Measurements from ENCODE around the gene TSC22D2.
"Not testable (repeated sequence)": the region's sequence is repeated elsewhere in the genome, so short reads cannot be mapped to it uniquely, and the experiment has no call there.

Gene TSC22D2

DNA sequence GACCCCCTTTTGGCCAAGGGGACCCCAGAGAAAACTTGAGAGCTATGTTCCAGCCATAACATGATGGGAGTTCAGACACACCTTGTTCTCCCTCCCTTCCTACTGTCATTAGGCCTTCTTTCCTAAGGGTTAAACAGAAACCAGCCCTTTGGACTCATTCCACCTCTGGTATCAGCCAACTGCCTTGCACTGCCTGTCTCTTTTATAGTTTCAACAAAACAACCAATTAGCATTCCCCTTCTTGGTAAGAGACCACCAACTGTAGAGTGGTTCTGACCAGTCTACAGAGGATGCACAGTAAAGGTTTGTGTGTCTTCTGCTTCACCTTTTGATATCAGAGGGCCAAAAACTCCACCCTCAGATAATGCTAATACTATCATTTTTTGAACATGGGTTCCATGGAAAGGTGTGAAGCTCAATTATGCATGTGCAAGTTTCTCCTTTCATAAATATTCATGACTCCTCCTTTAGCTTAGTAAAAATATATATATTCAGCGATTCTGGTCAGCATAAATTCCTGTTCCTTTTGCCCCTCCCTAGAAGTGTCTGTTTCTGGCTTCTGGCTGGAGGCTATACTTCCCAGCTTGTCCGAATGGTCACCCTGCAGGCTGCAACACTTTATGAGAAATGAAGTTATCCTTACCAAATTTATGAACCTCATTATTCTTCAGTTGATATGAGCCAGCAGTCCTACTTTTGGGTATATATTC lies 82.3 kb downstream of the TSC22D2 start:
- DNase-seq, result no peak

DNA sequence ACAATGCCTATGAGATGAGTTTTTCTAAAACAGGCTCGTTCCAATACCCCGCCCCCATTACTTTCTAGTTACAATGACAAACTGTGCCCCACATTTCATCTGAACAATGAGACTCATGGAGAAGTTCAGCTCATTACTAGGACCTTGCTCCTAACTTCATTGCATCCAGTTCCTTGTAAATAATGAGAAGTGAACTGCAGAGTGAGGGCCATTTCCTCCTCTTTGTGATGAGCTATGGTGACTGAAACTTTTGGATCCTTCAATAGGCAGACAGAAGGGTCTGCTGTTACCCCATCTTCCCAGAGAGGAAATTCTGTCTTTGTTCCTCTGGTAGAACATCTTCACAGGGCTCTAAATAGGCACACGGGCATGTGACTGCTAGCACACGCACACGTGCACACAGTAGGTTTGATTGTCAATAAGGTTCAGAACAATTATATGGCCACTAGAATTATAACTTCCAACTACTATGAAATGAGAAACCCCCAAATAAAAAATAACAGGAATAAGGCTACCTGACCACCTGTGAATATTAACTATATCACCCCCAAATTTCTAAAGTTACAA lies 86.4 kb downstream of the TSC22D2 start:
- no peak for DNase-seq

DNA sequence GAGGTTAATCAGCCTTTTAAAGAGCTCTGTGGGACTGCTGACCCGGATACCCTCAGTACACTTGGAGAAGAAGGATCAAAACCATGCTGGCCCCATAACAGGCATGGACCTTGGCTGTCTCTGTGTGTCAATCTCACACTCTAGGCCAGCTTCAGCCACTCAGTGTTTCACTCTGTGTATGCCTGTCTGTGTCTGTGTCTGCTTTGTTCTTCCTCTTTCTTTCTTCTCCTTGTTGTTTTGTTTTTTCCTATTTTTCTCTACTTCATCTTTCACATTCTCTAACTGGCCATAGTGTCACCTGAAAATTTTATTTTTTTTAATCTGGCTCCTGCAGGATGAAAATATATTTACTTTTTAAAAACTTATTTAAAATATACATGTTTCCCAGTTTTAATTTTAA lies 87.1 kb downstream of the TSC22D2 start:
- no peak for DNase-seq

DNA sequence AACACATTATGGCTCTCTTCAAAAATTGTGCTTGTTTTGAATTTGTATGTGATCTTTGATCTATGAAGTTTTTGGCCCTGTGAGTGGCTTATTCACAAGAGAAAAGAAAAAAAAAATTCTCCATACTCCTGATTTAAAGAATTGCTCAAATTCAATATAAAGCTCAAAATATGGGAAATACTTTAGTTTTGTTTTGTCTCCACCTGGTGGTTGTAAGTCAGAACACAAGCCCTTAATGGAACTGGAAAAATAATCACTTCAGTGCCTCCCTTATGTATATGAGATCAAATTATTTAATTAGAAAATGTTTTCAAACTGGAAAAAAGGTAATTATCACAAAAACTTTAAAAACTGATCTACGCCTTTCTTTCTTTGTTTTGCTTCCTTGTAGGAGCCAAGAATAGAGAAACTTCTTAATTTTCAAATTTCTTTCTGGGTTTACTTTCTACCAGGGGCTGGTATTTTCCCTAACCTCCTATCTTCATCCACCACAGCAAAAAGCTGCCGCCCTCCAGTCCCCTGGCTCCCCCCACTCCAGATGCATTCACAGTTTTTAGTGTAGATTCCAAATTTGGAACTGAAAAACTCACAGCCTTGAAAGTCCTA lies 87.6 kb downstream of the TSC22D2 start:
- DNase-seq, result no peak

DNA sequence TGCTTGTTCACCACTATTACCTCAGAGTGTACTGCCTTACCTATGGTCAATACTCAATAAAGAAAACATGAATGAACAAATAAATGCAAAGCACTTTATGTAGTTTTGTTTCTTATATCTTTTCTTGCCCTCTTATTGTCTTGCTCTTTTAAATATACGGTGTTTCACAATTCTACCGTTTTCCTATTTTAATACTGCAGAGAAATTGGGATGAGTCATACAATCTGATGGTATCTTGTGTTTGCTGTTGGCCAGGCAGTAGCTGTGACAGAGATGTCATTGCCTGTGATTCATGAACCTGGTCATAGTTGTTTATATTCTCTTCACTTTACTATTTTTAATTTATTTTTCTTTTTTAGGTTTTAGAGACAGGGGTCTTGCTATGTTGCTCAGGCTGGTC lies 89.9 kb downstream of the TSC22D2 start:
- no peak for DNase-seq

DNA sequence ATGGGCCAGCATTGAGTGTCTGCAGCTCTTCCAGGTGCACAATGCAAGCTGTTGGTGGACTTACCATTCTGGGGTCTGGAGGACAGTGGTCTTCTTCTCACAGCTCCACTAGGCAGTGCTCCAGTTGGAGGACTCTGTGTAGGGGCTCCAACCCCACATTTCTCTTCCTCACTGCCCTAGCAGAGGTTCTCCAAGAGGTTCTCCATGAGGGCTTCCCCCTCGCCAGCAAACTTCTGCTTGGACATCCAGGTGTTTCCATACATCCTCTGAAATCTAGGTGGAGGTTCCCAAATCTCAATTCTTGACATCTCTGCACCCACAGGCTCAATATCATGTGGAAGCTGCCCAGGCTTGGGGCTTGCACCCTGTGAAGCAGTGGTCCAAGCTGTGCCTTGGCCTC lies 92.9 kb downstream of the TSC22D2 start:
- DNase-seq, result not testable (repeated sequence)

DNA sequence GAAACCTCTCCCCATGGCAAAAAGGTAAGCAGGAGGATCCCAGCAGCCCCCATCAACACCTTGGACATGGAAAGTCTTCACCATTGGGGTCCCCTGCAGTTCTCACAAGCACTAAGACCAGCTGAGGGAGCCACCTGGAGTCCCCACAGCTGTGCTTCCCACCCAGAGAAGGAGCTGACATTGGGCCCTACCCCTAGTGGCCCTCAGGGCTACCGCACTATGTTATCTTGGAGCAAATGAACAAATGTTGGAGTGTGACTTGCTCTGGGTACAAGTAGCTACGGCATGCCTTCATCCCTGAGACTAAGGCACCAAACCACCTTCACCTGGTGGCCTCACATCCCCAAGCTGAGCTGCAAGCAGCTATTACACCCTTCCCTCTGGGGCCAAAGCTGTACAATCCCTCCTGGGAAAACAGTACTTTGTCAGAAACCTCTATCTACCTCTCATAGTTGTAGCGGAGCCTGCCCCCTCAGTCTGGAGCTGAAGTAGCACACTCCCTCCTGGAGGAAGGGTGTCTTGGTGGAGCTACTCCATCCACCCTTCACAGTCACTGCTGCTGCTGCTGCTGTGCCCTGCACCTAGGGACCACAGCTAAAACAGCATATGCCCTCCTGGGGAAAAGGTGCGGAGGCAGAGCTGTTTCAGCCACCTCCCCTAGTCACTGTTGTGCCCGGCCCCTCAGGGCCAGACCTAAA lies 95.5 kb downstream of the TSC22D2 start:
- no peak for DNase-seq

DNA sequence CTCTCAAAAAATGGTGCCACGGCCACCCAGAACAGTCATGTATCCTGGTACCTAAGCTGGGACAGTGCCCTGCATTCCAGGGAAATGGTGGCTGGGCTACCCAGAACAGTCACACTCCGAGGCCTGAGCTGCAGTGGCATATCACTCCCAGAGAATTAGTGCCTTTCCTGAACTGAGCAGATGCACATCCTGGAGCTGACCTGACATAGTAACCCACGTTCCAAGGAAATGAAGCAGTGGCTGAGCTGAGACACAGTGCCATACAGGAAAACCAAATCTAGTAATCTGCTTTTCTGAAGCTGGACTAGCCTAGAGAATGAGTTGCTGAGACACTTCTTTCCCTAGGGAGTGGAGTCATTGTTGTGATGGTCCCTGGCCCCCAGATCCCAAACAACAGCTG lies 96.4 kb downstream of the TSC22D2 start:
- DNase-seq, result no peak

DNA sequence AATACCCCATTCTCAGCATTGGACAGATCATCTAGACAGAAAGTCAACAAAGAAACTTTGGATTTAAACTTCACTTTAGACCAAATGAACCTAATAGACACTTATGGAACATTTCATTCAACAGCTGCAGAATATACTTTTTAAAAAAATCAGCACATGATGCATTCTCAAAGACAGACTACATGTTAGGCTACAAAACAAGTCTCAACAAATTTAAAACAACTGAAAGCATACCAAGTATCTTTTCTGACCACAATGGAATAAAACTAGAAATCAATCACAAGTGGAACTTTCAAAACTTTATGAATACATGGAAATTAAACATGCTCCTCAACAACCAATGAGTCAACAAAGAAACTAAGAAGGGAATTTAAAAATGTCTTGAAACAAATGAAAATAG lies 100.3 kb downstream of the TSC22D2 start:
- DNase-seq, result no peak

DNA sequence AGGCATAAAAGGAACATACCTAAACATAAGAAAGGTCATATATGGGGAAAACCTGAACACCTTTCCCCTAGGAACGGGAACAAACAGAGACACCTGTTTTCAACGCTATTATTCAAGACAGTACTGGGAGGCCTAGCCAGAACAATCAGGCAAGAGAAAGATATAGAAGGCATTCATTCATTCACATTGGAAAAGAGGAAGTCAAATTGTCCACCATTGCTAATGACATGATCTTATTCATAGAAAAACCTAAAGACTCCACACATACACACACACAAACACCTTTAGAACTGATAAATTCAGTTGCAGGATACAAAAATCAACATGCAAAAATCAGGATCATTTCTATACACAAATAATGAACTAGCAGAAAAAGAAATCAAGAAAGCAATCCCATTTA lies 101.7 kb downstream of the TSC22D2 start:
- DNase-seq, result no peak

DNA sequence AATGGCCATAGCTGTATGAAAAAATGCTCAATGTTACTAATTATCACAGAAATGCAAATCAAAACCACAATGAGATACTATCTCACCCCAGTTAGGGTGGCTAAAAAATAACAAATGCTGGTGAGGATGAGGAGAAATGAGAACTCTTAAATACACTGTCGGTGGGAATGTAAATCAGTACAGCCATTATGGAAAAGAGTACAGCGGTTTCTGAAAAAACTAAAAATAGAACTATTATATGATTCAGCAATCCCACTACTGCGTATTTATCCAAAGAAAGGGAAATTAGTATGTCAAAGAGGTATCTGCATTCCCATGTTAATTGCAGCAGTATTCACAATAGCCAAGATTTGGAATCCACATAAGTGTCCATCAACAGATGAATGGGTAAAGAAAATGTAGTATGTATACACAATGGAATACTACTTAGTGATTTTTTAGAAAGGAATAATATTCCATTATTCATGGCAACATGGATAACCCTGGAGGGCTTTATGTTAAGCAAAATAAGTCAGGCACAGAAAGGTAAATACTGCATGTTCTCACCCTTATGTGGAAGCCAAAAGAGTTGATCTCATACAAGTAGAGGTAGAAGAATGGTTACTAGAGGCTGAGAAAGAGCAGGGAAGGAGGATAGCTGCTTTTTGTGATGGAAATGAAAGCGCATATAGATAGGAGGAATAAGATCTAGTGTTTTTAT lies 103.2 kb downstream of the TSC22D2 start:
- no peak for DNase-seq

DNA sequence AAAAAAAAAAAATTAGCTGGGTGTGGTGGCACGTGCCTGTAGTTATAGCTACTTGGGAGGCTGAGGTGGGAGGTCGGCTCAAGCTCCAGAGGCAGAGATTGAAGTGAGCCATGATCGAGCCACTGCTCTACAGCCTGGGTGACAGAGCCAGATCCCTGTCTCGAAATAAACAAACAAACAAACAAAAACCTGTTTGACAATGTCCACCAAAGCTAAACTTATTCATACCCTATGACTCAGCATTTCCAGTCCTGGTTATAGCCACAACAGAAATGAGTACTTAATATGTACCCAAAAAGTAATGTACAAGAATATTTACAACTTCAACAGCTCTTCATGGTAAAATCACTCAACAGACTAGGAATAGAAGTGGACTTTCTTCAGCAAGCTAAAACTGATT lies 107.1 kb downstream of the TSC22D2 start:
- no peak for DNase-seq

Data from GDM1 (cell line).